ENCODE results near the gene ALPL. TPM values are rescaled to one million over a fixed set of nuclear protein-coding genes. Genes with fewer than 3 reads are reported as not detected.
"Not testable (repeated sequence)": the region's sequence is repeated elsewhere in the genome, so short reads cannot be mapped to it uniquely, and the experiment has no call there.

The ALPL gene
- total RNA-seq, 2 donors from 2014 or later, result 6.3 to 15.6 TPM

DNA sequence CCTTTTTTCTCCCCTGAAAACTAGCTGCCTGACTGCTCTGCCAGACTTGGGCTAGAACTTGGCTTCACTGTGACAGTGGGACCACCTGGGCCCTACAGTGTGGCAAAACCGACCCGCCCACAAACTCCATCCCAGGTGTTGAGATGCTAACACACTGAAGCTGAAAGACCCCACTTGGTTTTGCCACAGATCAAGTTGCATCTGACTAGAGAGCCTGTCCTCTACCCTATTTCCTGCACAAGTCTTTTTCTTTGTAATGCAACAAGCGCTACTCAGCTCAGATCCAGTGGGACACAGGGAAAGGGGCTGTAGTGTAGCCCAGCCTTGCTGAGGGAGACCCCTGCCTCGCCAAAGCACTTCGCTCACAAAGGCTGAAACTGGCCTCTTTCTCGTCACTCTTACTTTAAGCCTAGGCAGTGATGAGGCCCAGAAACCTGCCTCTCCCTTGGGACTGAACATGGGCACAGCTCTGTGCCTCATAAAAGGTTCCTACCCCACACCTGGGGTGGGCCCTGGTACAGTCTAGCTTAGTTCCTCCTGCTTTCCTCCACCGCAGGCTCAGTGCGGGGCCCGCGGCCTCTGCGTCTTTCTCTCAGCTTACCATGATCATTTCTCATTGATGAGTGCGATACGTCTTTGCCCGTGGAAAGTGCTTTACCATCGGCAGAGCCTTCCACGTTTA, 9.7 kb downstream of the ALPL start:
- no peaks in the 10 kb centered on the region for H3K36me3 ChIP-seq
- no peak for DNase-seq (ENCODE audit: low spot score)
- no peaks in the 10 kb centered on the region for H3K4me1 ChIP-seq (replicated peaks)
- intact Hi-C loops (cut with DNase I), result no loop called here
- H3K27me3 ChIP-seq (replicated peaks; ENCODE audit: insufficient read depth), result no peaks in the 10 kb centered on the region
- 91% methylated on average over 16 of the region's 16 CpGs for WGBS
- no peaks in the 10 kb centered on the region for H3K9me3 ChIP-seq
- H3K4me3 ChIP-seq, result no peak overlapping the region
- TF ChIP-seq POLR2A (IDR thresholded peaks at IDR 0.05) (no peak), POLR2AphosphoS5 (IDR thresholded peaks at IDR 0.05) (no peak)
- TF ChIP-seq, protein P1, sequence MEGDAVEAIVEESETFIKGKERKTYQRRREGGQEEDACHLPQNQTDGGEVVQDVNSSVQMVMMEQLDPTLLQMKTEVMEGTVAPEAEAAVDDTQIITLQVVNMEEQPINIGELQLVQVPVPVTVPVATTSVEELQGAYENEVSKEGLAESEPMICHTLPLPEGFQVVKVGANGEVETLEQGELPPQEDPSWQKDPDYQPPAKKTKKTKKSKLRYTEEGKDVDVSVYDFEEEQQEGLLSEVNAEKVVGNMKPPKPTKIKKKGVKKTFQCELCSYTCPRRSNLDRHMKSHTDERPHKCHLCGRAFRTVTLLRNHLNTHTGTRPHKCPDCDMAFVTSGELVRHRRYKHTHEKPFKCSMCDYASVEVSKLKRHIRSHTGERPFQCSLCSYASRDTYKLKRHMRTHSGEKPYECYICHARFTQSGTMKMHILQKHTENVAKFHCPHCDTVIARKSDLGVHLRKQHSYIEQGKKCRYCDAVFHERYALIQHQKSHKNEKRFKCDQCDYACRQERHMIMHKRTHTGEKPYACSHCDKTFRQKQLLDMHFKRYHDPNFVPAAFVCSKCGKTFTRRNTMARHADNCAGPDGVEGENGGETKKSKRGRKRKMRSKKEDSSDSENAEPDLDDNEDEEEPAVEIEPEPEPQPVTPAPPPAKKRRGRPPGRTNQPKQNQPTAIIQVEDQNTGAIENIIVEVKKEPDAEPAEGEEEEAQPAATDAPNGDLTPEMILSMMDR (IDR thresholded peaks at IDR 0.05), result no peak
- H3K27ac ChIP-seq, result no peak overlapping the region

DNA sequence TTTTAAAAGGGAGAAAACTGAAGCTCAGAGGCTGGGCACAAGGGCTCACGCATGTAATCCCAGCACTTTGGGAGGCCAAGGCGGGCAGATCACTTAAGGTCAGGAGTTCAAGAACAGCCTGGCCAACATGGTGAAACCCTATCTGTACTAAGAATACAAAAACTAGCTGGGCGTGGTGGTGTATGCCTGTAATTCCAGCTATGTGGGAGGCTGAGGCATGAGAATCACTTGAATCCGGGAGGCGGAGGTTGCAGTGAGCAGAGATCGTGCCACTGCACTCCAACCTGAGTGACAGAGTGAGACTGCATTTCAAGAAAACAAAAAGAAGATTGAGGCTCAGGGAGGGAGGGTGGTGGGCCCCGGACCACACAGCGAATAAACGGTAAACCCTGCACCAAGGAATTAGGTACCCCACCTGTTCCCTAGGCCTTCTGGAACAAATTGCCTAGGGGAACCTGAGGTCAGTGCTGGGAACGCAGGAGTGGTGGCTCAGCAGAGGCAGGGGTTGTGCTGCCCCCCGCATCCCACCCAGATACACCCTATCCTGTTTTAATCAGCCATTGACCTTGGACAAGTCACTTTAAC, 10.4 kb downstream of the ALPL start:
- H3K27ac ChIP-seq; DNase-seq (ENCODE audit: low spot score); H3K4me1 ChIP-seq (replicated peaks); H3K4me3 ChIP-seq; H3K27me3 ChIP-seq (replicated peaks; ENCODE audit: insufficient read depth); intact Hi-C loops (cut with DNase I); H3K36me3 ChIP-seq; H3K9me3 ChIP-seq: not testable (repeated sequence)
- WGBS, result 94% methylated on average over 11 of the region's 11 CpGs

DNA sequence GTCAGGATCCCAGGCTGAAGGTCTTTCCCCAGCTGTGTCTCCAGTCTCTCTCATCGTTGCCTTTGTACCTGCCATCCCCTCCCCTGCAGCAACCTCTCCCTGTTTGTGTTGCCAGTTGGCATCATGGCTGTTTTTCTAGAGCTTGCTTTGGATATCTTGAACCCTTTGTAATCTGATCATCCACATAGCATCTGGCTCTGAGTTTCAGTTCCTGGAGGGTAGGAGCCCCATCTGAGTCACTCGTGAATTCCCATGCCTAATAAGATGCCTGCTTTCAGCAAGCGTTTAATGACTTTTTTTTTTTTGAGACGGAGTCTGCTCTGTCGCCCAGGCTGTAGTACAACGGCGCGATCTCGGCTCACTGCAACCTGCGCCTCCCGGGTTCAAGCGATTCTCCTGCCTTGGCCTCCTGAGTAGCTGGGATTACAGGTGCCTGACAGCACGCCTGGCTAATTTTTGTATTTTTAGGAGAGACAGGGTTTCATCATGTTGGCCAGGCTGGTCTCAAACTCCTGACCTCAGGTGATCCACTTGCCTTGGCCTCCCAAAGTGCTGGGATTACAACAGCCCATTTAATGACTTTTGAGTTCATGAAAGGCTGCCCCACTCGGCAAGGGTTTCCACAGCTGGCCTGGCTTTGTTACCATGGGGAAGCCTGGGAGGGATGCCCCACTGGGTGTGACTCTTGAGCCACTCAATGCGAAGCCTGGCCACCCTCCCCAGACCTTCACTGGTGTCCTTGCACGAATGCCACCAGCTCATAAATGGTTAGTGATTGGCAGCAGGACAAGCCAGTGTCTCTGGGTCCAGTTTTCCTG, 11.9 kb downstream of the ALPL start:
- TF ChIP-seq POLR2AphosphoS5 (IDR thresholded peaks at IDR 0.05), result no peak
- TF ChIP-seq POLR2A (IDR thresholded peaks at IDR 0.05), result no peak
- TF ChIP-seq, protein P1 (IDR thresholded peaks at IDR 0.05), result no peak
- H3K4me3 ChIP-seq, result no peak overlapping the region
- DNase-seq (ENCODE audit: low spot score), result no peak
- no peaks in the 10 kb centered on the region for H3K36me3 ChIP-seq
- no peaks in the 10 kb centered on the region for H3K27me3 ChIP-seq (replicated peaks; ENCODE audit: insufficient read depth)
- no peaks in the 10 kb centered on the region for H3K9me3 ChIP-seq
- intact Hi-C loops (cut with DNase I), result no loop called here
- H3K27ac ChIP-seq, result no peak overlapping the region
- 79% methylated on average over 16 of the region's 16 CpGs for WGBS
- no peaks in the 10 kb centered on the region for H3K4me1 ChIP-seq (replicated peaks)

- TF ChIP-seq, protein P1 (IDR thresholded peaks at IDR 0.05), result no peak
- no peak for TF ChIP-seq POLR2A (IDR thresholded peaks at IDR 0.05)
- no peak for TF ChIP-seq POLR2AphosphoS5 (IDR thresholded peaks at IDR 0.05)
- no peaks in the 10 kb centered on the region for H3K27me3 ChIP-seq (replicated peaks; ENCODE audit: insufficient read depth)
- intact Hi-C loops (cut with DNase I), result no loop called here
- H3K27ac ChIP-seq, result no peak overlapping the region
- no peaks in the 10 kb centered on the region for H3K9me3 ChIP-seq
- H3K4me1 ChIP-seq (replicated peaks), result no peaks in the 10 kb centered on the region
- no peaks in the 10 kb centered on the region for H3K36me3 ChIP-seq
- WGBS, result 98% methylated on average over 4 of the region's 4 CpGs
- DNase-seq (ENCODE audit: low spot score), result no peak
- H3K4me3 ChIP-seq, result no peak overlapping the region
Measured at GRCh38 chr1:21521717-21522060, 12.5 kb downstream of the ALPL start.

- no peak overlapping the region for H3K27ac ChIP-seq
- no peaks in the 10 kb centered on the region for H3K27me3 ChIP-seq (replicated peaks; ENCODE audit: insufficient read depth)
- no peak overlapping the region for H3K4me3 ChIP-seq
- no peaks in the 10 kb centered on the region for H3K4me1 ChIP-seq (replicated peaks)
- no peaks in the 10 kb centered on the region for H3K9me3 ChIP-seq
- no peak for TF ChIP-seq POLR2AphosphoS5 (IDR thresholded peaks at IDR 0.05)
- no peak for TF ChIP-seq POLR2A (IDR thresholded peaks at IDR 0.05)
- WGBS, result 69% methylated on average over 11 of the region's 11 CpGs
- intact Hi-C loops (cut with DNase I), result no loop called here
- no peaks in the 10 kb centered on the region for H3K36me3 ChIP-seq
- DNase-seq (ENCODE audit: low spot score), result no peak
Measured at GRCh38 chr1:21522525-21523038, 13.4 kb downstream of the ALPL start.

Measured in prostate gland (tissue), 2 donors.